ENCODE data around the gene DZIP1.

The DZIP1 gene

GRCh38 chr13:95552208-95552538 lies 92.3 kb downstream of the DZIP1 start:
- DNase-seq (ENCODE audit: low read depth in 4 of 4, low spot score in 1 of 4): no peak

GRCh38 chr13:95547531-95548167 lies 96.9 kb downstream of the DZIP1 start:
- no peak for DNase-seq (ENCODE audit: low read depth in 4 of 4, low spot score in 1 of 4)

- DNase-seq (ENCODE audit: low read depth in 4 of 4, low spot score in 1 of 4): no peak
Measured at GRCh38 chr13:95546919-95547318, 97.6 kb downstream of the DZIP1 start.

GRCh38 chr13:95544293-95544692 lies 100.2 kb downstream of the DZIP1 start:
- no peak for DNase-seq (ENCODE audit: low read depth in 4 of 4, low spot score in 1 of 4)

- no peak for DNase-seq (ENCODE audit: low read depth in 4 of 4, low spot score in 1 of 4)
Measured at GRCh38 chr13:95541911-95542474, 102.5 kb downstream of the DZIP1 start.

DNA sequence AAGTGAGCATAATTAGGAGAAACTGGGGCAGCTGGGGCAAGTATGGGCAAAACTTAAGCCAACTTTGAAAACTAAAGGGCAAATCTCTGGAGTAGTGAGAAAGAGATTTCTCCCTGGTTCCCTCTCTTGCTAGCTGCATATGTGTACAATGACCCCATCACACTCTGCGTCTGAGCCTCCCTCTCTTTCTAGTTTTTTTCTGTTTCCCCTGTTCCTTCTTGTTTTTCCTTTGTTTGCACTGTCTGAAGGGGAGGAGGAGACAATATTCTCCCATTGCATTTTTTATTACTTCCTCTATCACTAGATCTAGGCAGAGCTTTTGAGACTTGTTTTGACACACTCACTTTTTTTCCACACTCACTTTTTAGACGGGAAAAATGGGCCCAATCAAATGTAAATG lies 103.2 kb downstream of the DZIP1 start:
- no peak for DNase-seq (ENCODE audit: low read depth in 4 of 4, low spot score in 1 of 4)

DNA sequence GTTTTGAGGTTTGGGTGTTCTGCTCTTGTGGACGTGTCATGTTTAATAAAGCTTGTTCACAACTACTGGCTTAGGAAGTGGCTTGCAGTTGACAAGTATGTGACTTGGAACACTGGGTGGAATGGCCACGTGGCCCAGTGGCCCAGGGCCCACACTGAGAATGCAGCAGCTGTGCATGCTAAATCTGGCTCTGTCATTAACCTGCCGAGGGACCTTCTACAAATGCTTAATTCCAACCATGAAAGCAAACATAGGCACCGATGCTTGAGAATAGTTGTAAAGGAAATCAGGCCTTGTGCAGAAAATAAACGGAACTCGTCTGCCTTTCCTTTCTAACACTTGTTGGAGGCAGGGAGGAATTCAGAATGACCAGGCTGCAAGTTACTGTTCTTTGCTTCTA lies 103.6 kb downstream of the DZIP1 start:
- DNase-seq (ENCODE audit: low read depth in 4 of 4, low spot score in 1 of 4): no peak

- no peak for DNase-seq (ENCODE audit: low read depth in 4 of 4, low spot score in 1 of 4)
Measured at GRCh38 chr13:95536632-95537241, 107.8 kb downstream of the DZIP1 start.

- DNase-seq (ENCODE audit: low read depth in 4 of 4, low spot score in 1 of 4): no peak
Measured at GRCh38 chr13:95535243-95535642, 109.3 kb downstream of the DZIP1 start.

GRCh38 chr13:95533545-95534160 lies 110.9 kb downstream of the DZIP1 start:
- no peak for DNase-seq (ENCODE audit: low read depth in 4 of 4, low spot score in 1 of 4)

GRCh38 chr13:95530178-95530577 lies 114.3 kb downstream of the DZIP1 start:
- no peak for DNase-seq (ENCODE audit: low read depth in 4 of 4, low spot score in 1 of 4)

Measured in stimulated activated CD4-positive, alpha-beta T cell treated with anti-CD3 and anti-CD28 coated beads, Interleukin-1b, Interleukin-23, amount 100 ng/mL, for 24 hours (primary cell).